Testis (tissue), 3 donors: ENCODE results near the gene PAXIP1. TPM values are rescaled to one million over a fixed set of nuclear protein-coding genes. Genes with fewer than 3 reads are reported as not detected.
A peak's percentile ranks its signal among the peaks of the same experiment; 100 is the strongest.

Experiments used
- DNase-seq: peaks from one replicate; pipeline ENCODE4 v3.0.0-alpha.2; 2019
- H3K27ac ChIP-seq, 2 donors: fragments of 200-600 bp; sonication (generic); one replicate each; pipeline ENCODE4 v1.5.1; 2019
- H3K27me3 ChIP-seq: fragments of 200-600 bp; sonication (generic); one replicate; pipeline ENCODE4 v1.5.1; 2019
- H3K36me3 ChIP-seq: fragments of 200-600 bp; sonication (generic); one replicate; pipeline ENCODE4 v1.5.1; 2017; ENCODE audit warnings: low read depth; ENCODE audit errors: missing control alignments
- H3K4me1 ChIP-seq: fragments of 200-600 bp; sonication (generic); one replicate; pipeline ENCODE4 v1.5.1; 2019
- H3K4me3 ChIP-seq, 2 donors: fragments of 200-600 bp; sonication (generic); one replicate each; pipeline ENCODE4 v1.5.1; 2017 to 2019
- H3K9me3 ChIP-seq: fragments of 200-600 bp; sonication (generic); one replicate; pipeline ENCODE4 v1.5.1; 2017
- CTCF ChIP-seq, 3 experiments: fragments of 450-650 bp in 2 of 3; fragments of 200-600 bp in 1 of 3; sonication (generic) in 1 of 3; IDR thresholded peaks; one replicate each; pipeline ENCODE4 v1.5.1; 2016 to 2019; ENCODE audit warnings: antibody characterized with exemption in 3 of 3, mild to moderate bottlenecking in 2 of 3, moderate library complexity in 1 of 3
- POLR2A ChIP-seq: fragments of 450-650 bp; IDR thresholded peaks from one replicate; pipeline ENCODE4 v1.6.1; 2017; ENCODE audit warnings: antibody characterized with exemption, mild to moderate bottlenecking, moderate library complexity
- WGBS, 2 donors: methylation state at CpG; one replicate each; pipeline ENCODE4 v1.1.5; 2018; 5-methylcytosine and 5-hydroxymethylcytosine counted together
- intact Hi-C: fragments of 100-400 bp; cut with DNase I; formaldehyde crosslinking; loops from one replicate; pipeline ENCODE4 v1.15.1; 2023; ENCODE audit warnings: low total_unique reads
- polyA plus RNA-seq: library from polyadenylated mRNA; stranded (reverse); fragments of 350-450 nt; fragmentation: Illumina TruSeq; extraction: RNeasy Lipid Tissue Mini Kit (QIAGEN cat#74804); gene quantifications from one replicate; pipeline ENCODE4 v1.2.3, GENCODE V29; 2014; ENCODE audit warnings: low read depth, low replicate concordance; ENCODE audit not compliant: insufficient read depth
- total RNA-seq, 2 donors: library from RNA; depleted of rRNA; stranded (reverse); fragments of >200 nt; gene quantifications; one replicate each; pipeline ENCODE4 v1.2.3, GENCODE V29; 2016

The PAXIP1 gene
- total and polyA plus RNA-seq, 3 donors from 2014 or later = 24.2 to 39.4 (median 37.2) TPM

GRCh38 chr7:155002411-155003091, 373 bp downstream of the PAXIP1 start:
- DNase-seq = peak; percentile 40
- 0% methylated on average over 34 of the region's 104 CpGs; no CpG with 5 or more reads in 1 of the 2 donors for WGBS, 2 donors
- no peaks in the 10 kb centered on the region for H3K36me3 ChIP-seq
- no peak for TF ChIP-seq POLR2A
- TF ChIP-seq CTCF (IDR thresholded peaks at IDR 0.05) = no peak
- H3K4me1 ChIP-seq = peaks cover 5% of the 10 kb centered on the region
- H3K27me3 ChIP-seq = no peaks in the 10 kb centered on the region
- intact Hi-C loops = no loop called here
- H3K27ac ChIP-seq = peak overlapping the region; percentile 55 to 96
- H3K9me3 ChIP-seq = no peaks in the 10 kb centered on the region
- H3K4me3 ChIP-seq = peak overlapping the region; percentile 65 to 95

- H3K9me3 ChIP-seq = no peaks in the 10 kb centered on the region
- H3K27me3 ChIP-seq = no peaks in the 10 kb centered on the region
- H3K4me3 ChIP-seq = peak overlapping the region; percentile 65 to 95
- intact Hi-C loops = no loop called here
- no peak for TF ChIP-seq CTCF (IDR thresholded peaks at IDR 0.05)
- TF ChIP-seq POLR2A = no peak
- peak overlapping the region; percentile 55 to 96 for H3K27ac ChIP-seq
- H3K36me3 ChIP-seq = no peaks in the 10 kb centered on the region
- DNase-seq = no peak
- peaks cover 5% of the 10 kb centered on the region for H3K4me1 ChIP-seq
- WGBS, 2 donors = 13 to 36% methylated on average over 7 to 23 of the region's 24 CpGs
These were observed 1.0 kb downstream of the PAXIP1 start for GRCh38 chr7:155001756-155002410.

GRCh38 chr7:155000795-155001194, 2.1 kb downstream of the PAXIP1 start:
- no peaks in the 10 kb centered on the region for H3K9me3 ChIP-seq
- TF ChIP-seq POLR2A (no peak), CTCF (IDR thresholded peaks at IDR 0.05) (no peak)
- H3K36me3 ChIP-seq = no peaks in the 10 kb centered on the region
- H3K4me1 ChIP-seq = peaks cover 5% of the 10 kb centered on the region
- no peak for DNase-seq
- no peaks in the 10 kb centered on the region for H3K27me3 ChIP-seq
- no peak overlapping the region for H3K4me3 ChIP-seq
- no peak overlapping the region for H3K27ac ChIP-seq
- WGBS, 2 donors = 77% methylated on average over 2 of the region's 2 CpGs
- intact Hi-C loops = no loop called here

GRCh38 chr7:154998481-154998880, 4.4 kb downstream of the PAXIP1 start:
- intact Hi-C loops = no loop called here
- no peak for DNase-seq
- TF ChIP-seq POLR2A = no peak
- no peak for TF ChIP-seq CTCF (IDR thresholded peaks at IDR 0.05)
- Histone ChIP-seq H3K27ac (no peak overlapping the region), H3K4me1 (no peaks in the 10 kb centered on the region), H3K4me3 (no peak overlapping the region), H3K27me3 (no peaks in the 10 kb centered on the region), H3K36me3 (no peaks in the 10 kb centered on the region), H3K9me3 (no peaks in the 10 kb centered on the region)
- WGBS, 2 donors = 96 to 98% methylated on average over 3 of the region's 3 CpGs
